ENCODE results near the gene KRTAP3-3. TPM values are rescaled to one million over a fixed set of nuclear protein-coding genes. Genes with fewer than 3 reads are reported as not detected.
A peak's percentile ranks its signal among the peaks of the same experiment; 100 is the strongest.

Gene KRTAP3-3
- total and polyA plus RNA-seq, 2 of the 8 experiments (the other 6 are each of a cell fraction or from before 2014, with no cell fraction given): not detected

- 85% methylated on average over 7 of the region's 8 CpGs; no CpG with 5 or more reads in 1 of the 2 experiments for WGBS, 2 experiments (ENCODE audit: extremely low coverage in 1 of 2, insufficient coverage in 1 of 2, insufficient read length in 1 of 2, insufficient replicate concordance in 2 of 2, low coverage in 1 of 2, low lambda C conversion rate in 2 of 2, missing lambda C conversion rate in 1 of 2)
- H4K8ac ChIP-seq (ENCODE audit: extremely low read depth, insufficient read depth, low read length): peak within 1 kb of the TSS; percentile 62
- FAIRE-seq: no peak
- no peaks in the 10 kb centered on the region for H3K27me3 ChIP-seq (replicated peaks in 1 of 4; ENCODE audit: control insufficient read depth in 3 of 4, extremely low read depth in 1 of 4, insufficient read depth in 3 of 4, low read length in 3 of 4)
- H2AK5ac ChIP-seq (ENCODE audit: low read depth, low read length): no peak within 1 kb of the TSS; the same call in 1 of the 2 replicates
- DNase-seq (ENCODE audit: low read depth in 1 of 2, low spot score in 2 of 2): no peak
- peak within 1 kb of the TSS; percentile 66; the same call in 1 of the 2 replicates for H3K18ac ChIP-seq (ENCODE audit: extremely low read depth, low read length)
- H3K9ac ChIP-seq (replicated peaks in 1 of 4; ENCODE audit: extremely low read depth in 1 of 4, low read depth in 3 of 4, low read length in 3 of 4): no peak within 1 kb of the TSS
- no peak within 1 kb of the TSS for H2BK120ac ChIP-seq (replicated peaks; ENCODE audit: low read depth, low read length)
- no peaks in the 10 kb centered on the region for H3K79me1 ChIP-seq (ENCODE audit: low read depth, low read length)
- H3K23me2 ChIP-seq (ENCODE audit: low read depth, low read length): no peaks in the 10 kb centered on the region
- no peak within 1 kb of the TSS for H3K56ac ChIP-seq (replicated peaks; ENCODE audit: insufficient read length, low read depth, low read length)
- POLR2A ChIA-PET (ENCODE audit: partially characterized antibody): no interaction called here
- H3K27ac ChIP-seq (ENCODE audit: low read depth, low read length): no peak within 1 kb of the TSS
- H3K4ac ChIP-seq (replicated peaks; ENCODE audit: insufficient read length, low read depth, low read length): no peak within 1 kb of the TSS
- CTCF ChIA-PET (ENCODE audit: partially characterized antibody): interaction anchor here (1.1 to 1.2 kb wide), 2 partner anchors 9 to 20 kb away, joined by 4 to 5 read pairs; no protein-coding TSS in a partner anchor
- H3K79me2 ChIP-seq (ENCODE audit: control insufficient read depth in 1 of 2, insufficient read depth in 2 of 2, low read length in 2 of 2): no peaks in the 10 kb centered on the region
- H3K4me1 ChIP-seq (replicated peaks in 1 of 4; ENCODE audit: control insufficient read depth in 3 of 4, insufficient read depth in 4 of 4, low read length in 3 of 4): peaks cover 0 to 10% (median 6%) of the 10 kb centered on the region in 4 experiments; a peak in 6 of 7 replicates
- no peaks in the 10 kb centered on the region for H3K9me3 ChIP-seq (ENCODE audit: insufficient read depth in 2 of 2, low read depth in 1 of 2, low read length in 1 of 2)
- no peak within 1 kb of the TSS for H3K14ac ChIP-seq (ENCODE audit: insufficient read length)
- H2BK12ac ChIP-seq (ENCODE audit: low read depth, low read length): 0 out of 2 replicates have a peak within 1 kb of the TSS, but pooled peaks have one; percentile 35
- no peak for TF ChIP-seq GTF2F1 (IDR thresholded peaks at IDR 0.05; ENCODE audit: borderline replicate concordance, low read depth, low read length)
- no peak for TF ChIP-seq EP300 (IDR thresholded peaks at IDR 0.05; ENCODE audit: borderline replicate concordance in 1 of 2, low read depth in 2 of 2, low read length in 2 of 2)
- no peak for TF ChIP-seq SUZ12 (IDR thresholded peaks at IDR 0.05; ENCODE audit: low read length)
- TF ChIP-seq HDAC2 (IDR thresholded peaks at IDR 0.05; ENCODE audit: borderline replicate concordance in 1 of 2, low read depth in 2 of 2, low read length in 2 of 2): no peak
- no peak for TF ChIP-seq RXRA (IDR thresholded peaks at IDR 0.05; ENCODE audit: insufficient read depth, low read depth, low read length)
- TF ChIP-seq POLR2AphosphoS5 (IDR thresholded peaks at IDR 0.05; ENCODE audit: low read depth, low read length): no peak
- TF ChIP-seq, protein P1, sequence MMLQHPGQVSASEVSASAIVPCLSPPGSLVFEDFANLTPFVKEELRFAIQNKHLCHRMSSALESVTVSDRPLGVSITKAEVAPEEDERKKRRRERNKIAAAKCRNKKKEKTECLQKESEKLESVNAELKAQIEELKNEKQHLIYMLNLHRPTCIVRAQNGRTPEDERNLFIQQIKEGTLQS (IDR thresholded peaks at IDR 0.05; ENCODE audit: insufficient read depth, low read depth, low read length): no peak
- TF ChIP-seq BACH1 (IDR thresholded peaks at IDR 0.05; ENCODE audit: low read length): no peak
- TF ChIP-seq, protein P2, sequence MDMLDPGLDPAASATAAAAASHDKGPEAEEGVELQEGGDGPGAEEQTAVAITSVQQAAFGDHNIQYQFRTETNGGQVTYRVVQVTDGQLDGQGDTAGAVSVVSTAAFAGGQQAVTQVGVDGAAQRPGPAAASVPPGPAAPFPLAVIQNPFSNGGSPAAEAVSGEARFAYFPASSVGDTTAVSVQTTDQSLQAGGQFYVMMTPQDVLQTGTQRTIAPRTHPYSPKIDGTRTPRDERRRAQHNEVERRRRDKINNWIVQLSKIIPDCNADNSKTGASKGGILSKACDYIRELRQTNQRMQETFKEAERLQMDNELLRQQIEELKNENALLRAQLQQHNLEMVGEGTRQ (IDR thresholded peaks at IDR 0.05; ENCODE audit: low read length): no peak
- H4K5ac ChIP-seq (ENCODE audit: insufficient read length, low read depth, low read length): no peak within 1 kb of the TSS
- H2BK5ac ChIP-seq (ENCODE audit: low read depth, low read length): no peak within 1 kb of the TSS
- no peak within 1 kb of the TSS for H4K91ac ChIP-seq (replicated peaks; ENCODE audit: insufficient read length, low read length)
- no peak within 1 kb of the TSS for H2AFZ ChIP-seq (ENCODE audit: low read length)
- H3K23ac ChIP-seq (ENCODE audit: insufficient read length): no peak within 1 kb of the TSS
- no peak within 1 kb of the TSS for H3K4me2 ChIP-seq (ENCODE audit: insufficient read depth in 1 of 2, low read depth in 2 of 2, low read length in 2 of 2)
- H2BK15ac ChIP-seq (ENCODE audit: low read length): no peak within 1 kb of the TSS
- peak within 1 kb of the TSS; percentile 55; the same call in 1 of the 2 replicates for H2BK20ac ChIP-seq (ENCODE audit: low read length)
- H4K20me1 ChIP-seq (replicated peaks in 1 of 2; ENCODE audit: control insufficient read depth in 1 of 2, insufficient read depth in 2 of 2, low read length in 2 of 2): no peaks in the 10 kb centered on the region
- no peak within 1 kb of the TSS for H3K4me3 ChIP-seq (ENCODE audit: extremely low read depth in 1 of 4, insufficient read depth in 2 of 4, low read depth in 3 of 4, low read length in 4 of 4)
- no peaks in the 10 kb centered on the region for H3K36me3 ChIP-seq (ENCODE audit: control insufficient read depth in 2 of 4, insufficient read depth in 4 of 4, low read length in 3 of 4)
Observed at GRCh38 chr17:41008811-41009210, 14.8 kb upstream of the KRTAP3-3 start, which contains the start of gene KRTAP3-1. KRTAP3-1 (minus strand) TSS chr17:41009128; CDS start chr17:41009074, 54 bp downstream.
